Measurements from ENCODE around the gene CNPPD1.
"Not testable (repeated sequence)": the region's sequence is repeated elsewhere in the genome, so short reads cannot be mapped to it uniquely, and the experiment has no call there.

Gene CNPPD1

GRCh38 chr2:219204425-219205164 is 27.9 kb upstream of the CNPPD1 start:
- Histone ChIP-seq H4K20me1 (ENCODE audit: insufficient read depth, low read length) (no peaks in the 10 kb centered on the region), H3K27me3 (ENCODE audit: low read depth, low read length) (no peaks in the 10 kb centered on the region), H3K79me2 (ENCODE audit: low read length) (no peaks in the 10 kb centered on the region), H2AFZ (ENCODE audit: low read depth, low read length) (no peak overlapping the region), H3K27ac (ENCODE audit: low read length) (no peak overlapping the region), H3K9ac (ENCODE audit: low read length) (no peak overlapping the region), H3K4me2 (ENCODE audit: low read length) (no peak overlapping the region), H3K4me3 (ENCODE audit: low read length) (no peak overlapping the region), H3K4me1 (ENCODE audit: low read length) (peaks cover 7% of the 10 kb centered on the region), H3K36me3 (replicated peaks; ENCODE audit: low read depth, low read length) (no peaks in the 10 kb centered on the region), H3K9me3 (ENCODE audit: insufficient read depth, low read length) (no peaks in the 10 kb centered on the region)
- no peak for TF ChIP-seq EZH2phosphoT487 (IDR thresholded peaks at IDR 0.05; ENCODE audit: low read depth)
- TF ChIP-seq, protein P1, sequence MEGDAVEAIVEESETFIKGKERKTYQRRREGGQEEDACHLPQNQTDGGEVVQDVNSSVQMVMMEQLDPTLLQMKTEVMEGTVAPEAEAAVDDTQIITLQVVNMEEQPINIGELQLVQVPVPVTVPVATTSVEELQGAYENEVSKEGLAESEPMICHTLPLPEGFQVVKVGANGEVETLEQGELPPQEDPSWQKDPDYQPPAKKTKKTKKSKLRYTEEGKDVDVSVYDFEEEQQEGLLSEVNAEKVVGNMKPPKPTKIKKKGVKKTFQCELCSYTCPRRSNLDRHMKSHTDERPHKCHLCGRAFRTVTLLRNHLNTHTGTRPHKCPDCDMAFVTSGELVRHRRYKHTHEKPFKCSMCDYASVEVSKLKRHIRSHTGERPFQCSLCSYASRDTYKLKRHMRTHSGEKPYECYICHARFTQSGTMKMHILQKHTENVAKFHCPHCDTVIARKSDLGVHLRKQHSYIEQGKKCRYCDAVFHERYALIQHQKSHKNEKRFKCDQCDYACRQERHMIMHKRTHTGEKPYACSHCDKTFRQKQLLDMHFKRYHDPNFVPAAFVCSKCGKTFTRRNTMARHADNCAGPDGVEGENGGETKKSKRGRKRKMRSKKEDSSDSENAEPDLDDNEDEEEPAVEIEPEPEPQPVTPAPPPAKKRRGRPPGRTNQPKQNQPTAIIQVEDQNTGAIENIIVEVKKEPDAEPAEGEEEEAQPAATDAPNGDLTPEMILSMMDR (IDR thresholded peaks at IDR 0.05; ENCODE audit: low read depth, low read length), result no peak

- not testable (repeated sequence) for H3K4me3 ChIP-seq (ENCODE audit: low read length); H2AFZ ChIP-seq (ENCODE audit: low read depth, low read length); H3K4me1 ChIP-seq (ENCODE audit: low read length); H3K27ac ChIP-seq (ENCODE audit: low read length); H4K20me1 ChIP-seq (ENCODE audit: insufficient read depth, low read length); H3K4me2 ChIP-seq (ENCODE audit: low read length); H3K9ac ChIP-seq (ENCODE audit: low read length); H3K79me2 ChIP-seq (ENCODE audit: low read length); H3K36me3 ChIP-seq (replicated peaks; ENCODE audit: low read depth, low read length); H3K27me3 ChIP-seq (ENCODE audit: low read depth, low read length); H3K9me3 ChIP-seq (ENCODE audit: insufficient read depth, low read length)
These were observed 24.6 kb upstream of the CNPPD1 start for GRCh38 chr2:219201331-219201730.

GRCh38 chr2:219200502-219201326 is 24.0 kb upstream of the CNPPD1 start:
- H3K27me3 ChIP-seq (ENCODE audit: low read depth, low read length); H3K36me3 ChIP-seq (replicated peaks; ENCODE audit: low read depth, low read length); H3K4me1 ChIP-seq (ENCODE audit: low read length); H3K27ac ChIP-seq (ENCODE audit: low read length); H4K20me1 ChIP-seq (ENCODE audit: insufficient read depth, low read length); H3K4me2 ChIP-seq (ENCODE audit: low read length); H3K4me3 ChIP-seq (ENCODE audit: low read length); H3K9me3 ChIP-seq (ENCODE audit: insufficient read depth, low read length); H2AFZ ChIP-seq (ENCODE audit: low read depth, low read length); H3K9ac ChIP-seq (ENCODE audit: low read length); H3K79me2 ChIP-seq (ENCODE audit: low read length): not testable (repeated sequence)

- H2AFZ ChIP-seq (ENCODE audit: low read depth, low read length), result no peak overlapping the region
- H4K20me1 ChIP-seq (ENCODE audit: insufficient read depth, low read length), result no peaks in the 10 kb centered on the region
- H3K27ac ChIP-seq (ENCODE audit: low read length), result no peak overlapping the region
- no peak overlapping the region for H3K4me3 ChIP-seq (ENCODE audit: low read length)
- no peak overlapping the region for H3K4me2 ChIP-seq (ENCODE audit: low read length)
- no peaks in the 10 kb centered on the region for H3K27me3 ChIP-seq (ENCODE audit: low read depth, low read length)
- no peaks in the 10 kb centered on the region for H3K79me2 ChIP-seq (ENCODE audit: low read length)
- no peaks in the 10 kb centered on the region for H3K36me3 ChIP-seq (replicated peaks; ENCODE audit: low read depth, low read length)
- TF ChIP-seq, protein P1 (IDR thresholded peaks at IDR 0.05; ENCODE audit: low read depth, low read length), result no peak
- no peak for TF ChIP-seq EZH2phosphoT487 (IDR thresholded peaks at IDR 0.05; ENCODE audit: low read depth)
- no peak overlapping the region for H3K9ac ChIP-seq (ENCODE audit: low read length)
- no peaks in the 10 kb centered on the region for H3K9me3 ChIP-seq (ENCODE audit: insufficient read depth, low read length)
- H3K4me1 ChIP-seq (ENCODE audit: low read length), result no peaks in the 10 kb centered on the region
These were observed 22.9 kb upstream of the CNPPD1 start for GRCh38 chr2:219199470-219200211.
